GM10248 (cell line): Measurements from ENCODE around the gene RALGPS1.

ENCODE experiments used
- CTCF ChIA-PET: fragments of 300-600 bp; sonication (Branson Sonifier 250); formaldehyde crosslinking; extraction: SDS; loops from one replicate; lab custom pipeline; 2021; ENCODE audit warnings: antibody characterized with exemption; lab: Yijun Ruan, JAX
- POLR2A ChIA-PET: fragments of 350-650 bp; sonication (Branson Sonifier 250); formaldehyde crosslinking; extraction: SDS; loops from one replicate; lab custom pipeline; 2020; ENCODE audit warnings: antibody characterized with exemption; lab: Yijun Ruan, JAX
- DNase-seq: peaks from one replicate; pipeline ENCODE4 v3.0.0; 2012; ENCODE audit errors: extremely low spot score
- TF ChIP-seq, protein P1 (sequence below): IDR thresholded peaks from 2 replicates; pipeline ENCODE4 v1.5.1; 2012; ENCODE audit warnings: mild to moderate bottlenecking, low read depth; ENCODE audit errors: extremely low read depth, missing control alignments, control extremely low read depth

Gene RALGPS1

DNA sequence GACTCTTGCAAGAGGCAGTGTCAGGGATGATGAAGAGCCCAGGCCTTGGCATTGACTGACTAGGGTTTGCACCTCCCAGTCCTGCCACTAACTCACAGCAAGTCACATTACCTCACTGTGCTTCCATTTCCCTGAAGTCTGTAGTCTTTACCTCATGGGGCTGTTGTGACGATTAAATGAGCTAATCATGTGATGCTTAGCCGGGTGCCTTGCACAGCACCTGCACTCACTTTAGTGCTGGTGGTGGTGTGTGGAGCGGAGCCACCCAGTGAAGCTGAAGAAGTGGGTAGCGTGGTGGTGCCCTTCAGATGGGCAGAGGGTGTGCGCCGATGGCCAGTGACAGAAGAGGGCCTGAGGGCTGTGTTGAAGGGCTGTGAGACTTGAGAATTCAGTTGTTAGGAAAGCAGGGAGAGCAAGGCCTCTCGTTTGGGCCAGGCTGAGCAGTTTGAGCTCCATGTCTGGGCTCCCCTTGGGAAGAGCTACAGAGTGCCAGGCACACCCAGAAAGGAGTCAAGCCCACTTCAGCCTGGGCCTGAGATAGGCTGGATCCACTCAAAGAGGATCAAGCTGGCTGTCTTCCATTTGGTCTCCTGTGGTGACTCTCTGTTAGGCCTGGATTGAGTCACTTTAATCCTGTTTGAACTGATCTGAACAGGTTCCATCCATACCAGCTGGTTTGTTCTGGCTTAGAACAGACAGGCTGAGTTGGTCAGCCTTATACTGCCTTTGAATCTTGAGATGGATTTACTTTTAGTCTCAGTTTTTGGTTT lies 42.5 kb downstream of the RALGPS1 start:
- TF ChIP-seq, protein P1, sequence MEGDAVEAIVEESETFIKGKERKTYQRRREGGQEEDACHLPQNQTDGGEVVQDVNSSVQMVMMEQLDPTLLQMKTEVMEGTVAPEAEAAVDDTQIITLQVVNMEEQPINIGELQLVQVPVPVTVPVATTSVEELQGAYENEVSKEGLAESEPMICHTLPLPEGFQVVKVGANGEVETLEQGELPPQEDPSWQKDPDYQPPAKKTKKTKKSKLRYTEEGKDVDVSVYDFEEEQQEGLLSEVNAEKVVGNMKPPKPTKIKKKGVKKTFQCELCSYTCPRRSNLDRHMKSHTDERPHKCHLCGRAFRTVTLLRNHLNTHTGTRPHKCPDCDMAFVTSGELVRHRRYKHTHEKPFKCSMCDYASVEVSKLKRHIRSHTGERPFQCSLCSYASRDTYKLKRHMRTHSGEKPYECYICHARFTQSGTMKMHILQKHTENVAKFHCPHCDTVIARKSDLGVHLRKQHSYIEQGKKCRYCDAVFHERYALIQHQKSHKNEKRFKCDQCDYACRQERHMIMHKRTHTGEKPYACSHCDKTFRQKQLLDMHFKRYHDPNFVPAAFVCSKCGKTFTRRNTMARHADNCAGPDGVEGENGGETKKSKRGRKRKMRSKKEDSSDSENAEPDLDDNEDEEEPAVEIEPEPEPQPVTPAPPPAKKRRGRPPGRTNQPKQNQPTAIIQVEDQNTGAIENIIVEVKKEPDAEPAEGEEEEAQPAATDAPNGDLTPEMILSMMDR, result no peak
- CTCF ChIA-PET, result interaction anchor here (0.8 kb wide), 1 partner anchor 16 kb away, joined by 3 read pairs; no protein-coding TSS in a partner anchor
- POLR2A ChIA-PET, result no interaction called here
- no peak for DNase-seq

DNA sequence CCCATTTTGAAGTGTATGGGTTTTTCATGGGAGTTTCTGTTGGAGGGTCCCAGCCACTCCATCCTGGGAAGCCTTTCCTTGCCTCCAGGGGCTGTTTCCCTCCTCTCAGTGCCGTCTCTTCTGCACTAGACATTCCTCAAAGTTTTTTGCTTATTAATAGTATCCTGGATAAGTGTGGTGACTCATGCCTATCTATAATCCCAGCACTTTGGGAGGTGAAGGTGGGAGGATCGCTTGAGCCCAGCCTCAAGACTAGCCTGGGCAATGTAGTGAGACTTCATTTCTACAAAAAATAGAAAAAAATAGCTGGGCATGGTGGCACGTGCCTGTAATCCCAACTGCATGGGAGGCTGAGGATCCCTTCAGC lies 43.1 kb downstream of the RALGPS1 start:
- POLR2A ChIA-PET, result no interaction called here
- DNase-seq, result no peak
- CTCF ChIA-PET, result interaction anchor here (0.8 to 1.3 kb wide), 2 partner anchors 17 kb away, joined by 3 to 4 read pairs; no protein-coding TSS in a partner anchor
- TF ChIP-seq, protein P1, result no peak

DNA sequence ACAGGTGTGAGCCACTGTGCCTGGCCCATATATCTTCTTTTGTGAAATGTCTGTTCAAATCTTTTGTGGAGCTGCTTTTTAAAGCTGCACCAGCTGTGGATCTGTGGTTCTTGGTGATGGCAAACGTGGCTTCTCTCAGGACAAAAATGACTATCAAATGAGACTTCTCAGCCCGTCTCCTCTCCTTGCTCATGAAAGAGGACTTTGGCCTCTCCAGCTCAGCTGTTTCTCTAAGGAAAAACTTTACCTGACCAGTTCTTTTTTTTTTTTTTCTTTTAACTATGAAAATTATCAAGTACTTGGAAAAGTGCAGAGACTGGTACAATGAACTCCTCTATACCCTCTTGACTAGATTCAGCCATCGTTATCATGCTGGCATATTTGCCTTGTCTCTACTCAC lies 44.8 kb downstream of the RALGPS1 start:
- TF ChIP-seq, protein P1, result no peak
- CTCF ChIA-PET, result no interaction called here
- DNase-seq, result no peak
- POLR2A ChIA-PET, result no interaction called here

DNA sequence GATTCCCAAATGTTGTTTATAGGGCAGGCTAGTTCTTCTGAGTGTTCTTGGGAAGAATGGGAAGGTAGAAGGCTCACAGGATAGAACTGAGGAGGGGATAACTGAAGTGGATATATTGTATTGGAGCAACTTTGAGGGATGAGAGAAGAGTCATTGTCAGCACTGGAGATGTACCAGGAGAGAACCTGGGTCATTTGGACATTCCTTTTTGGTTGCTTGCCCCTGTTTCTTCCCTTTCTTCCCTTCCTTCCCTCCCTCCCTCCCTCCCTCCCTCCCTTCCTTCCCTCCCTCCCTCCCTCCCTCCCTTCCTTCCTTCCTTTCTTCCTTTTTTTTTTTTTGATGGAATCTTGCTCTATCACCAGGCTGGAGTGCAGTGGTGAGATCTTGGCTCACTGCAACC lies 45.3 kb downstream of the RALGPS1 start:
- CTCF ChIA-PET, result no interaction called here
- no peak for DNase-seq
- POLR2A ChIA-PET, result no interaction called here
- TF ChIP-seq, protein P1, result no peak

DNA sequence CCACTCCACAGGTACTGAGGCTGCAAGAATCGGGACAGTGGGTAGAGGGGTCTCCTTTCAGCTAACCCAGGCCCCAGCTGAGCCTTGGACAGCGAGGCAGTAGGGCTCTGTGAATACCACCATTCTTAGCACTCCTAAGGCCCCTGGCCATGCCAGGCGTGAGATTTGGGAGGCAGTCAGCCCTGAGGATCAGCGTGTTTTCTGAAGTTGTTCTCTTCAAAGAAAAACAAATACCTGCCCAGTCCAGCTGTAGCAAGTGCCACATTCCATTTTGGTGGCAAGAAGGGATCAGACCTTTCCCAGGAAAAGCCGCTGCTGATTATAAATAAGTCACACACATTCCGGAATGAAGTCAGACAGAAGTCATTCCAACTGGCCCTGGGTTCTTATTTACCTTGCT lies 47.8 kb downstream of the RALGPS1 start:
- DNase-seq, result no peak
- ChIA-PET CTCF (interaction anchor here (1.2 kb wide), 1 partner anchor 20 kb away, joined by 5 read pairs; no protein-coding TSS in a partner anchor), POLR2A (no interaction called here)
- TF ChIP-seq, protein P1, result no peak

DNA sequence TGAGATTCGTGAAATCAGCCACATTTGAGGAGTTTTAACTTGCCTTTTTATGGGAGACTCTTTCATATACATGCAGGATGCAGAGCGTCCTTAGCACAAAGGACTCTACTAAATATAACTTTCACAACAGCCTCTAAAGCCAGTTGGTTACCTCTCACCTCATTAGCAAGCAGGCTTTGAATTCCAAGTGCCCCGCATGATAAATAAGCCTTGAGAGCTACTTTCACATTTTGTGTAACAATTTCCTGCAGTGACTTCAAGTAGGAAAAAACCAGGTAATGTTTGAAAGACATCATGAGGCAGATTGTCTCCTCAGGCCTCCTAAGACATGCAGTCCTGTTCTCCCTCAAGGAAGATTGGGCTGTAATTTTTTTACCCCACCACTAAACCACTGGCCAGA lies 50.5 kb downstream of the RALGPS1 start:
- ChIA-PET CTCF (interaction anchor here (0.8 to 4.8 kb wide), 11 partner anchors 11 to 255 kb away, joined by 3 to 44 read pairs (median 4); no protein-coding TSS in a partner anchor), POLR2A (no interaction called here)
- TF ChIP-seq, protein P1, result no peak

More for the DNA sequence above, 50.5 kb downstream of the RALGPS1 start:
- DNase-seq, result no peak
